ENCODE results near the gene SLC52A1.

The SLC52A1 gene

GRCh38 chr17:4987767-4988567 is 47.3 kb downstream of the SLC52A1 start:
- no peak for DNase-seq (ENCODE audit: low read depth)

- DNase-seq (ENCODE audit: low read depth): no peak
Measured at GRCh38 chr17:4986951-4987766, 48.1 kb downstream of the SLC52A1 start, which contains the start of gene CAMTA2. Gene CAMTA2 (minus strand): TSS chr17:4987675. CDS start chr17:4986222, 1,453 bp downstream.

DNA sequence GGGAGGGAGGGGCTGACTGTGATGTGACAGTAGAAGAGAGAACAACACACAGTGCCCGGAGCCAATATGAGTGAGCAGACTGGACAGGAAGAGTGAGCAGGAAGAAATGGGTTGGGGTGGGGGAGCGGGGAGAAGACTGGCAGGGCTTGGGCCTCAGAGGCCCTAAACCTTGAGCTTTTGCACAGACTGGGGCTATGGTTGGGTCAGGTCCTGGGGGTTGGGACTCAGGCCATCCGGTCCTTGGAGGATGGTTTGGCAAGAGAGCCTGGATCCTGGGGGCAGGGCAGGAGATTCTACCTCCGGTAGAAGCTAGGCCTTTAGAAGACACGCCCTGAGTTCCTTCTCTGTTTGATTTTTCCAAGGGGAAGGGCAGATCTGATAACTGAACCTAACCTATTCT is 48.8 kb downstream of the SLC52A1 start:
- DNase-seq (ENCODE audit: low read depth): no peak
